NB4 (cell line): ENCODE measurements around the gene CELF4.

Experiments
- DNase-seq: peaks from one replicate; pipeline ENCODE4 v3.0.0; 2010; ENCODE audit warnings: low read depth
- H3K4me3 ChIP-seq: one replicate; pipeline ENCODE4 v1.5.1; 2011; ENCODE audit warnings: mild to moderate bottlenecking, low read depth, low read length, moderate library complexity
- MYC ChIP-seq: IDR thresholded peaks from 2 replicates; pipeline ENCODE4 v1.6.1; 2011; ENCODE audit warnings: low read depth, low read length
- POLR2A ChIP-seq: IDR thresholded peaks from 2 replicates; pipeline ENCODE4 v1.6.1; 2011; ENCODE audit warnings: mild to moderate bottlenecking; ENCODE audit not compliant: insufficient read length; ENCODE audit errors: extremely low read depth
- TF ChIP-seq, protein P1 (sequence below): IDR thresholded peaks from 2 replicates; pipeline ENCODE4 v1.6.1; 2011; ENCODE audit warnings: low read depth, low read length
- TF ChIP-seq, protein P2 (sequence below): IDR thresholded peaks from one replicate; pipeline ENCODE4 v1.5.1; 2012; ENCODE audit warnings: low read depth, low read length

CELF4 gene

DNA sequence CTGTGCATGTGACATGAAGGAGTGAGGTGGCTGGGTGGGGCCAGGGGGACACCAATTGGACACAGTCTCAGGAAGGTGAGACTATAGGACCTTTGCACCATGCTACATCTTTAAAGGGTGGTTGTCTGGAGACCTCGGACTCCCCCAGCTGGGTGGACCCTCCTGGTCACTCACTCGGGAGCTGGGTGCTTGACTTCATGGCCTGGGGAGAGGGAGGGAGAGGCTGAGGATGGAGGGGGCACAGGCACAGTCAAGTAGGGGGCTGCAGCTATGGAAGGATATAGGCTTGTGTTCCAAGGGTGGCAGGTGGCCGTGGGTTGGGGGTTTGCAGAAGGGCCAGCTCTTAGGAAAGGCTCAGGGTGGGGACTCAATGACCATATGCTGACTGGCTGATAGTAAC lies 7.1 kb upstream of the CELF4 start:
- no peak for TF ChIP-seq POLR2A
- TF ChIP-seq, protein P1, sequence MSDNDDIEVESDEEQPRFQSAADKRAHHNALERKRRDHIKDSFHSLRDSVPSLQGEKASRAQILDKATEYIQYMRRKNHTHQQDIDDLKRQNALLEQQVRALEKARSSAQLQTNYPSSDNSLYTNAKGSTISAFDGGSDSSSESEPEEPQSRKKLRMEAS, result no peak
- TF ChIP-seq, protein P2, sequence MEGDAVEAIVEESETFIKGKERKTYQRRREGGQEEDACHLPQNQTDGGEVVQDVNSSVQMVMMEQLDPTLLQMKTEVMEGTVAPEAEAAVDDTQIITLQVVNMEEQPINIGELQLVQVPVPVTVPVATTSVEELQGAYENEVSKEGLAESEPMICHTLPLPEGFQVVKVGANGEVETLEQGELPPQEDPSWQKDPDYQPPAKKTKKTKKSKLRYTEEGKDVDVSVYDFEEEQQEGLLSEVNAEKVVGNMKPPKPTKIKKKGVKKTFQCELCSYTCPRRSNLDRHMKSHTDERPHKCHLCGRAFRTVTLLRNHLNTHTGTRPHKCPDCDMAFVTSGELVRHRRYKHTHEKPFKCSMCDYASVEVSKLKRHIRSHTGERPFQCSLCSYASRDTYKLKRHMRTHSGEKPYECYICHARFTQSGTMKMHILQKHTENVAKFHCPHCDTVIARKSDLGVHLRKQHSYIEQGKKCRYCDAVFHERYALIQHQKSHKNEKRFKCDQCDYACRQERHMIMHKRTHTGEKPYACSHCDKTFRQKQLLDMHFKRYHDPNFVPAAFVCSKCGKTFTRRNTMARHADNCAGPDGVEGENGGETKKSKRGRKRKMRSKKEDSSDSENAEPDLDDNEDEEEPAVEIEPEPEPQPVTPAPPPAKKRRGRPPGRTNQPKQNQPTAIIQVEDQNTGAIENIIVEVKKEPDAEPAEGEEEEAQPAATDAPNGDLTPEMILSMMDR, result no peak
- no peak for TF ChIP-seq MYC
- no peak overlapping the region for H3K4me3 ChIP-seq
- DNase-seq, result no peak

DNA sequence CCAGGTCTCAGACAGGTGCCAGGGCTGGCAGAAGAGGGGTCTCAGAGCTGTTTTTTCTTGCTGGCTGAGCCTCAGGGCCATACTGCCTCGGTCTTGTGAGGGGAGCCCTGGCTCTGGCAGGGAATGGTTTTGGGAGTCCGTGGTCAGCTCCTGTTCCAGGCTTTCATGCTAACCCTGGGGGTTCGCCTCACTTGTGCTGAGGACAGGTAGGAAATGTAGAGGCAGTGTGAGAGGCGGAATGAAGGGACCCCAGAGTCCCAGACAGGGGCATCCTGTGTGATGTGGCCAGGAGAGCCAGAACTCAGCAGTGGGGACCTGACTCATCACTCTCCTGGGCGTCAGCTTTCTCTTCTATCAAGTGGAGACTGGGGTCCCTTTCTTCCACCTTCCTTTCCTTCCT lies 5.7 kb upstream of the CELF4 start:
- no peak overlapping the region for H3K4me3 ChIP-seq
- TF ChIP-seq MYC, result no peak
- DNase-seq, result no peak

DNA sequence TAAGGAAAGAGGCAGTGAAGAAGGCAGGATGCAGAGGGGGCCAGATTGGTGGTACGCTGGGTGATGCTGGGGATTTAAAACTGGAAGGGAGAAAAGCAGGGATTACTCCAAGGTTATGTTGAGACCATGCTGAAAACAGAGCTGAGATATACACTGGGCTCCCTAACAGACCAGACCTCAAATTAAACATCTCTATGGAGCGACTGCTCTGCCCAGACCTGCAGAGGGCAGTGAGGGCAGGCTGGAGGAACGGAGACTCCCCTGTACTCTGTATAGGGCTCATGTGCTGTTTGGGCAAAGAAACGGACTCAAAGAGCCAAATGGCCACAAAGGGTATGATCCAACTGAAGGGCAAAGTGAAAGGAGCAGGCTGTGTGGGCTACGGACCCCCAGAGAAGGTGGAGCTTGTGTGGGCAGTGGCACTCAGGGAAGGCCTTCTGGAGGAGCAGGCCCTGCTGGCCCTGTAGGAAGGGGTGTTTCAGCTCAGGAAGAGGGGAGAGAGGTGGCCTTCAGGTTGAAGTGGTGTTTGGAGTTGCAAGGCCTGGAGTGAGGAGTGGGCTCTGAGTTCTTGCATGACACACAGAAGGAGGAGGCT lies 4.8 kb upstream of the CELF4 start:
- TF ChIP-seq, protein P1, result no peak
- TF ChIP-seq POLR2A (no peak), MYC (no peak)
- TF ChIP-seq, protein P2, result no peak
- DNase-seq, result no peak
- H3K4me3 ChIP-seq, result no peak overlapping the region

DNA sequence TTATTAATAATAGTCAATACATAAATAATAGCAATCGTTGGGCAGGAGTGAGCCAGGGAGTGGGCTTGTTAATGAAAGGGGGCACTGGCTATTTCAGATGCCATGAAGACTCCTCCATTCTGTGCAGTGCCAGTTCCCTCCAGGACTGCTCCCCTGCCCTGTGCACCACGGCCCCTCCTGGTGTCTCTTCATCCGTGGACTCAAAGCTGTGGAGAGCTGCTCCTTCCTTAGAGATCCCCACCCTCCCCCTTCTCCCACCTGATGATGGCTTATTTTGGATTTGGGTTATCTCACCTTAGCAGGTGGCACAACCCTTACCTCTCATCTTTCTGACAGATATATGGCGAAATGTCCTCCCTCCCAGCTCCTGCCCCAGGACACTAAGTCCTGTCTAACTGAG lies 3.1 kb upstream of the CELF4 start:
- H3K4me3 ChIP-seq, result no peak overlapping the region
- TF ChIP-seq, protein P1, result no peak
- TF ChIP-seq, protein P2, result no peak
- TF ChIP-seq POLR2A (no peak), MYC (no peak)
- DNase-seq, result no peak

DNA sequence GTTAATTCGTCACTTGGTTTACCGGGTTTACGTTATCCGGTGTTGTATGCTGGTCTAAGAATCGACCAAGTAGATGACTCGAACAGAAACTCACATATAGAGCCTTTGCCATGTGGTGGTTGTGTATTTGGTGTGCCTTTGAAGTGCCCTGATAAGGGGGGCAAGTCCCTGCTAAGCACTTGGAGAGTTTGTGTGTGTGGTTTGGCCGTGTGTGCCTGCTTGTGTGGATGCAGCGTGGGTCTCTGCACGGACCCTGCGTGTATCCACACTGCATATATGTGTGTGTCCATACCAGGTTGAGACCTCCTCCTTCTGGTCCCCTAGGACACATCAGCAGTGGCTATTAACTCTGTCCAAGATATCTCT lies 2.4 kb upstream of the CELF4 start:
- no peak overlapping the region for H3K4me3 ChIP-seq
- no peak for TF ChIP-seq MYC
- TF ChIP-seq, protein P1, result no peak
- TF ChIP-seq, protein P2, result no peak
- no peak for TF ChIP-seq POLR2A
- no peak for DNase-seq

DNA sequence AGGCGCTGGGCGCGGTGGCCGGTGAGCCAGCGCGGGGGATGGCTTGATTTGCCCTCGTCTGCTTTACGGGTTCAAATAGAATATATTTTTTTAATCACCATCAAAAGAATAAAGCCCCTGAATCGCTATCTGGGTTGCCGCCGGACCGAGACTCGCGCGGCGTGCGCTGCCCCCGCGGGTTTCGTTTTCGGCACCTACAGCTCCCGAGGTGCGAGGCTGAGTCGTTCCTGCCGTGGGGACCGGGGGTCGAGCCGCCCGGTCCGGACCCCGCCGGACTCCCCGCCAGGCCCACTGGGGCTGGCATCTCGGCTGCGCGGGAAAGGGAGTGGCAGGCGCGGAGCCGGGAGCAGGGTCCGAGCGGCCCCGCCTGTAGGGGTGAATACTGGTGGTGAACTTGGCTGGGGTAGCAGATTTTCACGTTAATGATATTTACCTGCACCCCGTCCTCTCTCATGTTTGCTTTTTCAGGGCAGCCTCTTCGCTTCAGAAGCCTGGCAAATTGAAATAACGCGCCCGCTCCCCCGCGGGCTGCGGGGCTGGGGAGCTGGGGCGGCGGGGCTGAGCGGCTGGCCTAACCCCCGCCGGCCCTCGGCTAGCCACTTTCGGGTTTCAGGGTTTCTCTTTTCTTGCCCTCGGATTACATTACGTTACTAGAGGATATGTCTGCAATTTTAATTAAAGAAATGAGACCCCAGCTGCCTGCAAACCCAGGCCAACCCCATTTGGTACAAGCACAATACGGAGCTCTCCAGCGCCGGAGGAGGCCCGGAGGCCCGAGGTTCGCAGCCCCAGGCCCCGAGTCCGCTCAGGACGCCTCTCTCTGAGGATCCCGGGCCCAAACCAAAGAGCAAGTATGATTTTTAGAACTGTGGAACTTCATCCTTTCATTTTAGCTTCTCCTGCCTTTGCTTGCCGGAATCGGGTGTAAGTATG lies 1.7 kb upstream of the CELF4 start:
- H3K4me3 ChIP-seq, result no peak overlapping the region

More for the DNA sequence above, 1.7 kb upstream of the CELF4 start:
- no peak for DNase-seq
- TF ChIP-seq, protein P2, result no peak
- TF ChIP-seq MYC (no peak), POLR2A (no peak)
- TF ChIP-seq, protein P1, result no peak
